Suprapubic skin (tissue), 4 donors: Measurements from ENCODE around the gene DCLK3. TPM values are rescaled to one million over a fixed set of nuclear protein-coding genes. Genes with fewer than 3 reads are reported as not detected.

Source experiments
- DNase-seq, 2 donors: peaks; one replicate each; pipeline ENCODE4 v3.0.0-alpha.2; 2019; ENCODE audit warnings: low spot score in 2 of 2
- H3K27ac ChIP-seq: fragments of 200-600 bp; sonication (generic); one replicate; pipeline ENCODE4 v1.5.1; 2019
- H3K27me3 ChIP-seq: fragments of 200-600 bp; sonication (generic); one replicate; pipeline ENCODE4 v1.5.1; 2019
- H3K36me3 ChIP-seq: fragments of 200-600 bp; sonication (generic); one replicate; pipeline ENCODE4 v1.5.1; 2019
- H3K4me1 ChIP-seq: fragments of 200-600 bp; sonication (generic); one replicate; pipeline ENCODE4 v1.5.1; 2019
- H3K4me3 ChIP-seq: fragments of 200-600 bp; sonication (generic); one replicate; pipeline ENCODE4 v1.5.1; 2019; ENCODE audit warnings: mild to moderate bottlenecking
- H3K9me3 ChIP-seq: fragments of 200-600 bp; sonication (generic); one replicate; pipeline ENCODE4 v1.5.1; 2019
- CTCF ChIP-seq, 2 donors: fragments of 200-600 bp in 1 of 2; fragments of 450-650 bp in 1 of 2; sonication (generic) in 1 of 2; IDR thresholded peaks; one replicate each; pipeline ENCODE4 v1.5.1; 2016 to 2019; ENCODE audit warnings: antibody characterized with exemption in 2 of 2, mild to moderate bottlenecking in 1 of 2, moderate library complexity in 1 of 2
- EP300 ChIP-seq: sonication (generic); formaldehyde crosslinking; IDR thresholded peaks from one replicate; pipeline ENCODE4 v1.6.1; 2017; ENCODE audit warnings: antibody characterized with exemption
- POLR2A ChIP-seq, 2 donors: fragments of 450-650 bp; IDR thresholded peaks; one replicate each; pipeline ENCODE4 v1.6.1; 2017; ENCODE audit warnings: antibody characterized with exemption in 2 of 2, mild to moderate bottlenecking in 2 of 2, moderate library complexity in 2 of 2
- POLR2AphosphoS5 ChIP-seq, 3 donors: sonication (generic); formaldehyde crosslinking; IDR thresholded peaks; one replicate each; pipeline ENCODE4 v1.6.1; 2017; ENCODE audit warnings: antibody characterized with exemption in 3 of 3
- WGBS: methylation state at CpG from one replicate; pipeline ENCODE4 v1.1.5; 2018; 5-methylcytosine and 5-hydroxymethylcytosine counted together
- total RNA-seq, 4 donors: library from RNA; depleted of rRNA; stranded (reverse); fragments of >200 nt; gene quantifications; one replicate each; pipeline ENCODE4 v1.1.0, GENCODE V29; 2016

The DCLK3 gene
- total RNA-seq, 4 donors from 2014 or later, result 0.08 to 0.64 (median 0.08) TPM; not detected in 1

- H3K4me1 ChIP-seq, result no peaks in the 10 kb centered on the region
- no peaks in the 10 kb centered on the region for H3K9me3 ChIP-seq
- H3K27ac ChIP-seq, result no peak overlapping the region
- TF ChIP-seq POLR2A (IDR thresholded peaks at IDR 0.05) (no peak), POLR2AphosphoS5 (IDR thresholded peaks at IDR 0.05) (no peak), EP300 (no peak), CTCF (IDR thresholded peaks at IDR 0.05) (no peak)
- DNase-seq, result no peak
- WGBS, result 93% methylated on average over 4 of the region's 4 CpGs
- H3K4me3 ChIP-seq, result no peak overlapping the region
- no peaks in the 10 kb centered on the region for H3K27me3 ChIP-seq
- H3K36me3 ChIP-seq, result no peaks in the 10 kb centered on the region
These were observed 70.7 kb downstream of the DCLK3 start for GRCh38 chr3:36693670-36694069.

GRCh38 chr3:36689560-36689959 lies 74.8 kb downstream of the DCLK3 start:
- H3K4me1 ChIP-seq, result no peaks in the 10 kb centered on the region
- no peaks in the 10 kb centered on the region for H3K27me3 ChIP-seq
- no peak overlapping the region for H3K27ac ChIP-seq
- 84% methylated on average over 4 of the region's 4 CpGs for WGBS
- TF ChIP-seq POLR2AphosphoS5 (IDR thresholded peaks at IDR 0.05) (no peak), POLR2A (IDR thresholded peaks at IDR 0.05) (no peak), EP300 (no peak), CTCF (IDR thresholded peaks at IDR 0.05) (no peak)
- no peaks in the 10 kb centered on the region for H3K9me3 ChIP-seq
- no peak for DNase-seq
- no peaks in the 10 kb centered on the region for H3K36me3 ChIP-seq
- no peak overlapping the region for H3K4me3 ChIP-seq

GRCh38 chr3:36688815-36689214 lies 75.5 kb downstream of the DCLK3 start:
- Histone ChIP-seq H3K27ac (no peak overlapping the region), H3K9me3 (no peaks in the 10 kb centered on the region), H3K27me3 (no peaks in the 10 kb centered on the region), H3K36me3 (no peaks in the 10 kb centered on the region), H3K4me3 (no peak overlapping the region), H3K4me1 (no peaks in the 10 kb centered on the region)
- no peak for DNase-seq
- WGBS, result 56% methylated on average over 2 of the region's 2 CpGs
- no peak for TF ChIP-seq POLR2A (IDR thresholded peaks at IDR 0.05)
- no peak for TF ChIP-seq POLR2AphosphoS5 (IDR thresholded peaks at IDR 0.05)
- TF ChIP-seq CTCF (IDR thresholded peaks at IDR 0.05), result no peak
- no peak for TF ChIP-seq EP300

- no peak for TF ChIP-seq EP300
- TF ChIP-seq POLR2A (IDR thresholded peaks at IDR 0.05), result no peak
- TF ChIP-seq POLR2AphosphoS5 (IDR thresholded peaks at IDR 0.05), result no peak
- no peak for TF ChIP-seq CTCF (IDR thresholded peaks at IDR 0.05)
- Histone ChIP-seq H3K27ac (no peak overlapping the region), H3K27me3 (no peaks in the 10 kb centered on the region), H3K4me3 (no peak overlapping the region), H3K4me1 (no peaks in the 10 kb centered on the region), H3K36me3 (no peaks in the 10 kb centered on the region), H3K9me3 (no peaks in the 10 kb centered on the region)
- DNase-seq, result no peak
These were observed 77.8 kb downstream of the DCLK3 start for GRCh38 chr3:36686516-36686915.

GRCh38 chr3:36681867-36682266 lies 82.5 kb downstream of the DCLK3 start:
- no peak for TF ChIP-seq POLR2AphosphoS5 (IDR thresholded peaks at IDR 0.05)
- no peak for TF ChIP-seq POLR2A (IDR thresholded peaks at IDR 0.05)
- no peak for TF ChIP-seq EP300
- TF ChIP-seq CTCF (IDR thresholded peaks at IDR 0.05), result no peak
- H3K4me3 ChIP-seq, result no peak overlapping the region
- H3K9me3 ChIP-seq, result peaks cover 20% of the 10 kb centered on the region
- no peak overlapping the region for H3K27ac ChIP-seq
- H3K36me3 ChIP-seq, result no peaks in the 10 kb centered on the region
- no peak for DNase-seq
- H3K4me1 ChIP-seq, result no peaks in the 10 kb centered on the region
- 100% methylated on average over 1 of the region's 1 CpG for WGBS
- no peaks in the 10 kb centered on the region for H3K27me3 ChIP-seq
